Measurements from ENCODE around the gene ALDH1A2.
A peak's percentile ranks its signal among the peaks of the same experiment; 100 is the strongest.
"Not testable (repeated sequence)": the region's sequence is repeated elsewhere in the genome, so short reads cannot be mapped to it uniquely, and the experiment has no call there.

The ALDH1A2 gene

GRCh38 chr15:58043192-58043903 lies 22.2 kb downstream of the ALDH1A2 start:
- FAIRE-seq (no peak), DNase-seq (ENCODE audit: low spot score) (no peak)

- DNase-seq (ENCODE audit: low spot score) (no peak), FAIRE-seq (no peak)
Measured at GRCh38 chr15:58042006-58042405, 23.5 kb downstream of the ALDH1A2 start.

- DNase-seq (ENCODE audit: low spot score), result no peak
- no peak for FAIRE-seq
Measured at GRCh38 chr15:58040150-58040549, 25.4 kb downstream of the ALDH1A2 start.

- DNase-seq (ENCODE audit: low spot score) (no peak), FAIRE-seq (peak; percentile 61)
Measured at GRCh38 chr15:58039079-58040035, 26.2 kb downstream of the ALDH1A2 start.

DNA sequence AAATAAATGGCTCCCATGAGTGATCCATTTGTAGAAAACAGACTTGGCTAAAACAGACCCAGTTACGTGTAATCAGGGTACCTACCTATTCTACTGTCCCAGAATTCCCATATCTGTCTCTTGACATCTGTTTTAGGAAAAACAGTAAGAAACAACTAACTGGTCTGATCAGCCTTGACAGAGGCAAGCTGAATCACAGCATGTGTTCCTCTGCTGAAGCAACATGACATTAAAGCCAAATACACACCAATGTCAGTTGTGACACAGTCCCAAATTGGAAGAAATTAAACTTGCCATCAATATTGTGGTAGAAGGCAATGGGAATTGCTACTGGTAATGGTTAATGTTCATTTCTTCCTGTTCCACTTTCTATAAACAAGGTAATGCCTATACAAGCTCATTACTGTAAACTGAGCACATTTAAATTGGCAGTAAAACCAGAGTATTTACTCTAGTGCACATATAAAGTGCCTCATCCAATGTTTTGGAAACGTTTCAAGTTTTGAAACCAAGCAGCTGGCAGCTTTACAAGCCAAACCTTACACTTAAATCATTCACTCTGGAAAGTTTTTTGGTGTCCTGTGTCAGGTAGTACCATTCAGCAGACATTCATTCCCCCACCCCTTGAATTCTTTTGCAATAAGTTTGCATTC lies 27.0 kb downstream of the ALDH1A2 start:
- FAIRE-seq (peak; percentile 90), DNase-seq (ENCODE audit: low spot score) (peak; percentile 27)

- FAIRE-seq (no peak), DNase-seq (ENCODE audit: low spot score) (no peak)
Measured at GRCh38 chr15:58037723-58038301, 27.7 kb downstream of the ALDH1A2 start.

- no peak for FAIRE-seq
- DNase-seq (ENCODE audit: low spot score), result no peak
Measured at GRCh38 chr15:58036579-58036978, 28.9 kb downstream of the ALDH1A2 start.

- not testable (repeated sequence) for FAIRE-seq; DNase-seq (ENCODE audit: low spot score)
Measured at GRCh38 chr15:58028392-58028791, 37.1 kb downstream of the ALDH1A2 start.

DNA sequence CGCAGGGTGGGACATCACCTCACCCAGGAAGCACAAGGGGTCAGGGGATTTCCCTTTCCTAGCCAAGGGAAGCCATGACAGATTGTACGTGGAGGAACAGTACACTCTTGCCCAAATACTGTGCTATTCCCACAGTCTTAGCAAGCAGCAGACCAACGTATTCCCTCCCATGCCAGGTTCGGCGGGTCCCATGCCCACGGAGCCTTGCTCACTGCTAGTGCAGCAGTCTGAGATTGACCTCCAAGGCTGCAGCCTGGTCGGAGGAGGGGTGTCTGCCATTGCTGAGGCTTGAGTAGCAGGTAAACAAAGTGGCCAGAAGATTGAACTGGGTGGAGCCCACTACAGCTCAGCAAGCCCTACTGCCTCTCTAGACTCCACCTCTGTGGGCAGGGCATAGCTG lies 39.0 kb downstream of the ALDH1A2 start:
- no peak for DNase-seq (ENCODE audit: low spot score)
- FAIRE-seq, result no peak

GRCh38 chr15:58026051-58026450 lies 39.5 kb downstream of the ALDH1A2 start:
- DNase-seq (ENCODE audit: low spot score) (no peak), FAIRE-seq (no peak)

- FAIRE-seq (no peak), DNase-seq (ENCODE audit: low spot score) (no peak)
Measured at GRCh38 chr15:58021332-58022230, 43.9 kb downstream of the ALDH1A2 start.

DNA sequence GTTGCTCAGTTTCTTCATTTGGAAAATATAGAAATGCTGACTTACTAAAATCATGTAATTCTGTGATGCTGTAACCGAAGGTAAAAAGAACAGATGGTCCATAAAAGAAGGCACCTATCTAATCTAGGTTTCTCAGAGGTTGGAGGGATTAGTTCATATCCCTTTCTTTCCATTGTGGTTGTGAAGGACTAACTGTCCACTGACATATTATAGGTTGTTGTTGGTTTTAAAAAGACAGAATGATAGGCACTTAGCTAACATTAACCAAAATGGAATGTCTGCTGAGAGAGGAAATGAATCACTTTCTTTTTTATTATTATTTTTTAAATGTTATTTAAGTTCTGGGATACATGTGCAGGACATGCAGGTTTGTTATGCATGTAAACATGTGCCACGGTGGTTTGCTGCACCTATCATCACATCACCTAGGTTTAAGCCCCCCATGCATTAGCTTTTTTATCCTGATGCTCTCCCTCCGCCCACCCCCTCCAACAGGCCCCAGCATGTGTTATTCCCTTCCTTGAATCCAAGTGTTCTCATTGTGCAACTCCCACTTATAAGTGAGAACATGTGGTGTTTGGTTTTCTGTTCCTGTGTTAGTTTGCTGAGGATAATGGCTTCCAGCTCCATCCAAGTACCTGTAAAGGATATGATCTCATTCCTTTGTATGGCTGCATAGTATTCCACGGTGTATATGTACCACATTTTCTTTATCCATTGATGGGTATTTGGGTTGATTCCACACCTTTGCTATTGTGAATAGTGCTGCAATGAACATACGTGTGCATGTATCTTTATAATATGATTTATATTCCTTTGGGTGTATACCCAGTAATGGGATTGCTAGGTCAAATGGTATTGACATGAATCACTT lies 45.8 kb downstream of the ALDH1A2 start:
- DNase-seq (ENCODE audit: low spot score), result peak; percentile 23
- peak; percentile 65 for FAIRE-seq

- FAIRE-seq (no peak), DNase-seq (ENCODE audit: low spot score) (no peak)
Measured at GRCh38 chr15:58017869-58018268, 47.6 kb downstream of the ALDH1A2 start.

DNA sequence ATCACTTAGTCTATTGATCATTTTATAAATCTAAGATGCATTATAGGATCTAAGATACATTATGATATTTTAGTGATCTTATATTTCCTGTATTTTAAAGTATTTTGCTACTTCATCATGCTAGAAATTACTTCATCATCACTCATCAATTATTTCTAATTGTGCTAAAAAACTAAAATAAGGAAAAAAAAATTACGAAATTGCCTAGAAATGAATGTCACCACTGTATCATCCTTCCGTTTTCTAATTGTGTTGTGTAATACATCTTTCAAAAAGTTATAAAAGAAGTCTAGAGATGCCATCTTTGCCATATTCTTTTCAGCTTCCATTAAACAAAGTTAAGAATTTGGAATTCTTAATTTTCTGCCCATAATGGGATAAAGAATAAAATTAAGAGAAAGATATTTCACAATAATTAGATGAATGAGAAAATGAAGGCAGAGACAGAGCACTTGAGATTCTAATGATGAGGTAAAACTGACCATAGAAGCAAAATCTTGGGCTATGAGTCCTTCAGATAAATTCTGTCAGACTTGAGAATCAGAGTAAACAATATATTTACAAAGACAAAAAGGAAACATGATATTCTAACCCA lies 48.8 kb downstream of the ALDH1A2 start:
- no peak for FAIRE-seq
- DNase-seq (ENCODE audit: low spot score), result no peak

DNA sequence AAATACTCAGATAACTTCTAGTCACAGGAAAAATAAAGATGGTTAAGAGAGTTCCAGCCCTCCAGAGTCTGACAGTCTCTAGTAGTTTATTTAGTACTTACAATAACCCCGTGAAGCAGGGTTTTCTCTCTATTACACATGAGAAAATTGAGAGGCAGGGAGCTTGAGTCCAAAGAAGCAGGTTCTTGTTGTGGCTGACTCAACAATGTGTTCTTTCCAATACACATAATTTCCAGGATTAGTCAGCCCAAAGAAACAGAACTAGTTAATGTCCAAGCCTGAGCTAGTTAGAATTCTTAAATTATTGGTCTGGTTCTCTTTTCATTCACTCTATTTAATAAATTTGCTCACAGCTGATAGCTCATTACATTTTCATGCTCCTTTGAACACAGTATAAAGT lies 49.9 kb downstream of the ALDH1A2 start:
- no peak for FAIRE-seq

GRCh38 chr15:58014470-58014869 lies 51.0 kb downstream of the ALDH1A2 start:
- no peak for FAIRE-seq
- no peak for DNase-seq (ENCODE audit: low spot score)

More for the DNA sequence above, 49.9 kb downstream of the ALDH1A2 start:
- no peak for DNase-seq (ENCODE audit: low spot score)

GRCh38 chr15:58014040-58014439 lies 51.5 kb downstream of the ALDH1A2 start:
- FAIRE-seq (no peak), DNase-seq (ENCODE audit: low spot score) (no peak)

GRCh38 chr15:58010983-58011382 lies 54.5 kb downstream of the ALDH1A2 start:
- no peak for DNase-seq (ENCODE audit: low spot score)
- FAIRE-seq, result no peak

GRCh38 chr15:58003810-58004209 lies 61.7 kb downstream of the ALDH1A2 start:
- DNase-seq (ENCODE audit: low spot score) (no peak), FAIRE-seq (no peak)
